IMR-90 (cell line): ENCODE measurements around the gene SPNS2. TPM values are rescaled to one million over a fixed set of nuclear protein-coding genes. Genes with fewer than 3 reads are reported as not detected.

ENCODE experiments used
- ATAC-seq: fragments of 200-7000 bp; cut with Tn5 transposase; 2 replicates; pipeline ENCODE4 v1.9.1; 2020; ENCODE audit warnings: low read depth, mild to moderate bottlenecking, moderate library complexity
- BruUV-seq: library from RNA; stranded (reverse); fragments of 400-500 nt; replicated peaks from 2 replicates; lab custom pipeline; 2021; lab: Mats Ljungman, UMichigan
- CTCF ChIA-PET: fragments of 300-600 bp; formaldehyde crosslinking; extraction: SDS; loops from one replicate; lab custom pipeline; 2021; ENCODE audit warnings: antibody characterized with exemption; lab: Yijun Ruan, JAX
- POLR2A ChIA-PET: fragments of 300-600 bp; sonication (Branson Sonifier 250); formaldehyde crosslinking; loops from one replicate; lab custom pipeline; 2022; ENCODE audit warnings: antibody characterized with exemption; ENCODE audit not compliant: unreplicated experiment; lab: Charles Lee
- DNase-seq: peaks from one replicate; pipeline ENCODE4 v3.0.0; 2013
- H2AFZ ChIP-seq: replicated peaks from 2 replicates; pipeline ENCODE3; 2013; ENCODE audit warnings: low read length, mild to moderate bottlenecking; ENCODE audit not compliant: poor library complexity
- H2AK5ac ChIP-seq: 2 replicates; pipeline ENCODE4 v1.6.1; 2013; ENCODE audit warnings: low read depth, low read length, inconsistent platforms
- H2AK9ac ChIP-seq: replicated peaks from 2 replicates; pipeline ENCODE3; 2013; ENCODE audit warnings: mild to moderate bottlenecking, low read depth, low read length, moderate library complexity; ENCODE audit not compliant: poor library complexity
- H2BK120ac ChIP-seq: 2 replicates; pipeline ENCODE4 v1.6.1; 2013; ENCODE audit warnings: low read depth, low read length, inconsistent platforms
- H2BK15ac ChIP-seq: 3 replicates; pipeline ENCODE4 v1.6.1; 2013; ENCODE audit warnings: low read depth, low read length, inconsistent platforms
- H2BK20ac ChIP-seq: 2 replicates; pipeline ENCODE4 v1.6.1; 2013; ENCODE audit warnings: low read depth, mild to moderate bottlenecking, inconsistent platforms, low read length, moderate library complexity
- H2BK5ac ChIP-seq: 2 replicates; pipeline ENCODE4 v1.6.1; 2013; ENCODE audit warnings: mild to moderate bottlenecking, low read depth, low read length, inconsistent platforms; ENCODE audit not compliant: poor library complexity, severe bottlenecking
- H3K14ac ChIP-seq: replicated peaks from 2 replicates; pipeline ENCODE4 v1.6.1; 2013; ENCODE audit warnings: low read depth, low read length, inconsistent platforms
- H3K18ac ChIP-seq: 2 replicates; pipeline ENCODE4 v1.6.1; 2013; ENCODE audit warnings: low read depth, low read length, control low read depth
- H3K23ac ChIP-seq: 2 replicates; pipeline ENCODE4 v1.6.1; 2013; ENCODE audit warnings: low read depth, low read length, inconsistent platforms
- H3K27ac ChIP-seq: 2 replicates; pipeline ENCODE4 v1.5.1; 2013; ENCODE audit warnings: mild to moderate bottlenecking, control low read depth, low read length; ENCODE audit not compliant: insufficient read depth
- H3K27me3 ChIP-seq: 2 replicates; pipeline ENCODE4 v1.6.1; 2013; ENCODE audit warnings: low read length; ENCODE audit not compliant: control insufficient read depth, insufficient read depth
- H3K36me3 ChIP-seq: 2 replicates; pipeline ENCODE4 v1.6.1; 2013; ENCODE audit warnings: low read length, mixed read lengths; ENCODE audit not compliant: control insufficient read depth, insufficient read depth
- H3K4ac ChIP-seq: 2 replicates; pipeline ENCODE4 v1.6.1; 2013; ENCODE audit warnings: low read depth, low read length, inconsistent platforms
- H3K4me1 ChIP-seq: 2 replicates; pipeline ENCODE4 v1.6.1; 2013; ENCODE audit warnings: low read length, mixed read lengths; ENCODE audit not compliant: control insufficient read depth, insufficient read depth
- H3K4me2 ChIP-seq: 2 replicates; pipeline ENCODE4 v1.6.1; 2013; ENCODE audit warnings: low read depth, mild to moderate bottlenecking, control low read depth, low read length, moderate library complexity
- H3K4me3 ChIP-seq: 2 replicates; pipeline ENCODE4 v1.5.1; 2013; ENCODE audit warnings: low read depth, mild to moderate bottlenecking, control low read depth, low read length, moderate library complexity; ENCODE audit not compliant: insufficient read depth
- H3K56ac ChIP-seq: 2 replicates; pipeline ENCODE4 v1.6.1; 2013; ENCODE audit warnings: low read length, inconsistent platforms; ENCODE audit not compliant: insufficient read depth; ENCODE audit errors: extremely low read depth
- H3K79me1 ChIP-seq, 2 experiments: 2 replicates each; pipeline ENCODE4 v1.6.1; 2013; ENCODE audit warnings: low read length in 2 of 2, inconsistent platforms in 1 of 2, low read depth in 1 of 2
- H3K9ac ChIP-seq: 2 replicates; pipeline ENCODE4 v1.6.1; 2013; ENCODE audit warnings: low read depth, low read length, control low read depth
- H3K9me1 ChIP-seq: 2 replicates; pipeline ENCODE4 v1.6.1; 2013; ENCODE audit warnings: low read length, inconsistent platforms; ENCODE audit not compliant: insufficient read depth
- H3K9me3 ChIP-seq: 2 replicates; pipeline ENCODE4 v1.6.1; 2013; ENCODE audit warnings: low read length; ENCODE audit not compliant: control insufficient read depth, insufficient read depth
- H4K20me1 ChIP-seq: 2 replicates; pipeline ENCODE4 v1.6.1; 2013; ENCODE audit warnings: low read length, inconsistent platforms; ENCODE audit not compliant: insufficient read depth
- H4K5ac ChIP-seq: 2 replicates; pipeline ENCODE4 v1.6.1; 2013; ENCODE audit warnings: mild to moderate bottlenecking, low read depth, low read length, control low read depth
- H4K8ac ChIP-seq, 2 experiments: 2 replicates each; pipeline ENCODE4 v1.6.1; 2013; ENCODE audit warnings: low read depth in 2 of 2, low read length in 2 of 2, control low read depth in 1 of 2, inconsistent platforms in 1 of 2
- H4K91ac ChIP-seq: 2 replicates; pipeline ENCODE4 v1.6.1; 2013; ENCODE audit warnings: low read depth, low read length, inconsistent platforms; ENCODE audit not compliant: insufficient read depth
- BHLHE40 ChIP-seq: fragments of 150-350 bp; IDR thresholded peaks from 2 replicates; pipeline ENCODE4 v1.6.1; 2016; ENCODE audit warnings: mild to moderate bottlenecking, low read depth, low read length
- CEBPB ChIP-seq: IDR thresholded peaks from 2 replicates; pipeline ENCODE4 v1.6.1; 2012; ENCODE audit warnings: low read depth, low read length, improper control_type of control experiment
- CHD1 ChIP-seq: IDR thresholded peaks from 2 replicates; pipeline ENCODE4 v1.6.1; 2012; ENCODE audit warnings: low read depth, low read length, improper control_type of control experiment
- CTCF ChIP-seq: conservative IDR thresholded peaks from 2 replicates; pipeline ENCODE4 v1.5.1; 2012; ENCODE audit warnings: mild to moderate bottlenecking, low read depth, low read length, improper control_type of control experiment
- ELK1 ChIP-seq: fragments of 150-350 bp; IDR thresholded peaks from 2 replicates; pipeline ENCODE4 v1.6.1; 2016; ENCODE audit warnings: low read depth, mild to moderate bottlenecking, low read length, moderate library complexity, borderline replicate concordance
- FOS ChIP-seq: fragments of 150-350 bp; IDR thresholded peaks from 2 replicates; pipeline ENCODE4 v1.6.1; 2016; ENCODE audit warnings: low read depth, low read length
- MAFK ChIP-seq: IDR thresholded peaks from 2 replicates; pipeline ENCODE4 v1.6.1; 2012; ENCODE audit warnings: low read depth, low read length, improper control_type of control experiment
- MAZ ChIP-seq: IDR thresholded peaks from 2 replicates; pipeline ENCODE4 v1.6.1; 2012; ENCODE audit warnings: low read depth, mild to moderate bottlenecking, low read length, improper control_type of control experiment, moderate library complexity, borderline replicate concordance
- MXI1 ChIP-seq: IDR thresholded peaks from 2 replicates; pipeline ENCODE4 v1.6.1; 2012; ENCODE audit warnings: low read depth, mild to moderate bottlenecking, low read length, moderate library complexity, borderline replicate concordance
- NFE2L2 ChIP-seq: fragments of 150-350 bp; IDR thresholded peaks from 2 replicates; pipeline ENCODE4 v1.6.1; 2016; ENCODE audit warnings: low read depth, mild to moderate bottlenecking, low read length
- POLR2A ChIP-seq: IDR thresholded peaks from 2 replicates; pipeline ENCODE4 v1.6.1; 2012; ENCODE audit warnings: mild to moderate bottlenecking, low read depth, low read length
- RCOR1 ChIP-seq: IDR thresholded peaks from 2 replicates; pipeline ENCODE4 v1.6.1; 2012; ENCODE audit warnings: mild to moderate bottlenecking, low read length, improper control_type of control experiment; ENCODE audit not compliant: insufficient replicate concordance
- RFX5 ChIP-seq: IDR thresholded peaks from 2 replicates; pipeline ENCODE4 v1.8.0; 2012; ENCODE audit warnings: low read depth, mild to moderate bottlenecking, low read length, moderate library complexity
- SMC3 ChIP-seq: fragments of 150-350 bp; IDR thresholded peaks from 2 replicates; pipeline ENCODE4 v1.6.1; 2016; ENCODE audit warnings: low read depth, mild to moderate bottlenecking, antibody characterized with exemption, low read length, moderate library complexity
- WGBS, 2 experiments: methylation state at CpG; one replicate each; pipeline versions ENCODE4 v1.1.5 to v1.1.7; 2013; ENCODE audit warnings: missing lambda C conversion rate in 2 of 2; ENCODE audit not compliant: insufficient read length in 1 of 2; ENCODE audit errors: extremely low coverage in 2 of 2; 5-methylcytosine and 5-hydroxymethylcytosine counted together
- dilution Hi-C: fragments of 300-500 bp; cut with HindIII; formaldehyde crosslinking; loops from one replicate; pipeline ENCODE4 v1.14.3; 2018; ENCODE audit warnings: low sequenced_read_pairs; ENCODE audit not compliant: unreplicated experiment
- in situ Hi-C: fragments of 300-500 bp; cut with MboI; formaldehyde crosslinking; loops from 3 replicates; pipeline ENCODE4 v1.14.3; 2019; ENCODE audit warnings: low sequenced_read_pairs, inconsistent platforms, mixed read lengths
- intact Hi-C: fragments of 100-400 bp; cut with micrococcal nuclease; formaldehyde crosslinking; loops from 2 replicates; pipeline ENCODE4 v1.10.0; 2022
- polyA plus RNA-seq, 3 experiments: library from polyadenylated mRNA; depleted of rRNA; stranded (reverse); fragments of >200 nt; gene quantifications; 2 replicates each; pipeline ENCODE4 v1.2.3, GENCODE V29; 2012; ENCODE audit warnings: low replicate concordance in 1 of 3
- total RNA-seq: library from RNA; depleted of rRNA; stranded (reverse); fragments of >200 nt; gene quantifications from 2 replicates; pipeline ENCODE4 v1.2.3, GENCODE V29; 2012
- TF ChIP-seq, protein P1 (sequence below): fragments of 150-350 bp; IDR thresholded peaks from 2 replicates; pipeline ENCODE4 v1.6.1; 2017; ENCODE audit warnings: mild to moderate bottlenecking, antibody characterized with exemption, low read length, low read depth

Gene SPNS2
- total and polyA plus RNA-seq, 2 of the 4 experiments (the other 2 are of a cell fraction), result under 0.01 TPM; not detected in 1

- dilution Hi-C loops, result no loop called here
- Histone ChIP-seq H2BK15ac (no peak overlapping the region), H4K20me1 (no peaks in the 10 kb centered on the region), H3K9me3 (no peaks in the 10 kb centered on the region), H4K5ac (no peak overlapping the region), H3K27me3 (peaks cover 23% of the 10 kb centered on the region), H3K14ac (no peak overlapping the region), H3K4me1 (no peaks in the 10 kb centered on the region; the same call in 1 of the 2 replicates), H3K4me3 (no peak overlapping the region), H3K27ac (no peak overlapping the region), H3K4ac (no peak overlapping the region), H3K79me1 (no peaks in the 10 kb centered on the region), H4K91ac (no peak overlapping the region), H3K56ac (no peak overlapping the region), H2AFZ (no peak overlapping the region), H3K9ac (no peak overlapping the region), H3K9me1 (no peaks in the 10 kb centered on the region), H3K4me2 (no peak overlapping the region), H2AK5ac (no peak overlapping the region), H2BK120ac (no peak overlapping the region), H3K23ac (no peak overlapping the region), H3K18ac (no peak overlapping the region), H2AK9ac (no peak overlapping the region), H2BK20ac (no peak overlapping the region), H3K36me3 (no peaks in the 10 kb centered on the region), H2BK5ac (no peak overlapping the region), H4K8ac (no peak overlapping the region)
- CTCF ChIA-PET, result interaction anchor here (0.7 to 0.8 kb wide), 2 partner anchors 8 to 40 kb away, joined by 3 read pairs; no protein-coding TSS in a partner anchor
- TF ChIP-seq FOS (no peak), MAZ (no peak), CHD1 (no peak), MXI1 (no peak), CTCF (no peak), RFX5 (no peak), ELK1 (no peak), MAFK (no peak), POLR2A (no peak), BHLHE40 (no peak), RCOR1 (no peak), CEBPB (no peak), SMC3 (no peak), NFE2L2 (no peak)
- TF ChIP-seq, protein P1, sequence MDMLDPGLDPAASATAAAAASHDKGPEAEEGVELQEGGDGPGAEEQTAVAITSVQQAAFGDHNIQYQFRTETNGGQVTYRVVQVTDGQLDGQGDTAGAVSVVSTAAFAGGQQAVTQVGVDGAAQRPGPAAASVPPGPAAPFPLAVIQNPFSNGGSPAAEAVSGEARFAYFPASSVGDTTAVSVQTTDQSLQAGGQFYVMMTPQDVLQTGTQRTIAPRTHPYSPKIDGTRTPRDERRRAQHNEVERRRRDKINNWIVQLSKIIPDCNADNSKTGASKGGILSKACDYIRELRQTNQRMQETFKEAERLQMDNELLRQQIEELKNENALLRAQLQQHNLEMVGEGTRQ, result no peak
- 78% methylated on average over 6 of the region's 11 CpGs; no CpG with 5 or more reads in 1 of the 2 experiments for WGBS, 2 experiments
- intact Hi-C loops, result no loop called here
- POLR2A ChIA-PET, result no interaction called here
- no peak for DNase-seq
- BruUV-seq, result no TSS peak
- in situ Hi-C loops, result no loop called here
- ATAC-seq, result no peak
These were observed 27.2 kb downstream of the SPNS2 start for GRCh38 chr17:4525691-4526397.
